HG03571 (cell line): ENCODE measurements around the gene LENG1.
"Not testable (repeated sequence)": the region's sequence is repeated elsewhere in the genome, so short reads cannot be mapped to it uniquely, and the experiment has no call there.

Source experiments
- ATAC-seq: cut with Tn5 transposase; IDR thresholded peaks from one replicate; pipeline ENCODE4 v1.9.1; 2021; ENCODE audit not compliant: unreplicated experiment

LENG1 gene

DNA sequence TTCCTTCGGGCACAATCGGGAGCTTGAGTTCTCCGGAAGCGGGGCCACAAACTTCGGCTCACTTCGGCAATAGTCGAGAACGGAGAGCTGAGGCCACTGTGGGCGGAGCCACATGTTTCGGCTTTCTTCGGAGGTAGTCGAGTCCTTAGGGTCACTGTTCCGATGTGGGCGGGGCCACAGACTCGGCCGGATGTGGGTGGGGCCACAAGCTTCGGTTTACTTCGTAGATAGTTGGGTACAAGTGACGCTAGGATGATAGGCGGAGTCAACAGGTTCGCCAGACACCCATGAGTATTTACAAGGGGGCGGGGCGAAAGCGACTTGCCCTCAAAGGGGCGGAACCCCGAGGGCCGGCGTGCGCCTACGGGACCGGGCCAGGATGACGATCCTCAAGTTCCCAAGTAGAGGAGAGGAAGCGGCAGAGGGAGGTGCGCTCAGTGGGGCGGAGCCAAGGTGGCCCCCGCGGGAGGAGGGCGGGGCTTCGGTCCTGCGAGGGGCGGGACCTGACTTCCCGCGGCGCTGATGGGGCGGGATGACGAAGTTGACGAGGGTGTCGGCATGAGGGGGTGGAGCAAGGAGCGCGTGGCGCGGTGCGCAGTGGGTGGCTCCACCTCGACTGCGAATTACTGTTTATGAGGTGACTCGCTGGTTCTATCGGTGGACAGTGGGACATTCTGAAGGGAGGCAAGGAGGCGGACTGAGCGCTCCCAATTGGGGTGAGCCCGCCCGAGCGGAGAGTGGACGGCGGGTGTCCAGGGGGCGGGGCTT lies 30.4 kb upstream of the LENG1 start:
- peak; percentile 46 for ATAC-seq

GRCh38 chr19:54189145-54189734 lies 29.7 kb upstream of the LENG1 start, which contains the start of gene MBOAT7:
Gene MBOAT7, minus strand, starts transcription at chr19:54189580. Its CDS starts 1,072 bp downstream, at chr19:54188508.
- ATAC-seq = peak; percentile 12

GRCh38 chr19:54188215-54188871 lies 28.8 kb upstream of the LENG1 start:
- ATAC-seq = no peak

- no peak for ATAC-seq
Observed at GRCh38 chr19:54186934-54187381, 27.4 kb upstream of the LENG1 start.

DNA sequence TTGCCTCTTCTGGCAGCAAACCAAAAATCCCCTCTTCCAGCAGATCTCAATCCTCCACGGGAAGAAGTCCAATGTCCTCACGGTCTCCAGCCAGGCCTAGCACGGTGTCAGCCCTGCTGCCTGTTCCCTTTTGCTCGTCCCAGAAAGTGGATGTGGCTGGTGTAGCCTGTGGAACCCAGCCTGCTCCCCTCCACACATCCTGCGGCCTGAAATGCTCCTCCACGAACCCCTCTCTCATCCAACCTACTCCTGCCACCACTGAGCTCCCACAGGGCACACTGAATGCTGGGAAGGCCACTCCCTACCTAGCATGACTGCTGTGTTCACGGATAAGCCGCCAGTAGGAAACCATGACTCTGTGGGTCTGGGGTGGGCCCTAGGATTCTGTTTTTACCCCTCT lies 26.8 kb upstream of the LENG1 start:
- no peak for ATAC-seq

DNA sequence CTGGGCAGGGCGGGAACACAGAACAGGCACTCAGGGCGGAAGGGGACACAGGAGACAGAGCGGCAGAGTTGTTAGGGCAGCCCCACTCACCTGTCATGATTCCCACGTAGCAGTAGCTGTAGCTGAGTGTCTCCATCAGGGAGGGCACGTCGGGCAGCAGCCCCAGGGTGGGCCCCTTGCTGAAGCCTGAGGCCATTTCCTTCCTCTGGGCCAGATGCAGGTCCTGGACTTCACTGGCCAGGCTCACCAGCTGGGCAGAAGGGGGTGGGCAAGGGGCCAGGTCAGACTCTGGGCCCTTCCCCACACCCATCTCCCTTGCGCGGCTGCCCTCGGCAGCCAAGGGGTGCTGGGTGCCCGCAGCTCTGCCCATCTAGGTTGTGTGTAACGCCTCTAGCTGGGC lies 23.9 kb upstream of the LENG1 start:
- no peak for ATAC-seq

DNA sequence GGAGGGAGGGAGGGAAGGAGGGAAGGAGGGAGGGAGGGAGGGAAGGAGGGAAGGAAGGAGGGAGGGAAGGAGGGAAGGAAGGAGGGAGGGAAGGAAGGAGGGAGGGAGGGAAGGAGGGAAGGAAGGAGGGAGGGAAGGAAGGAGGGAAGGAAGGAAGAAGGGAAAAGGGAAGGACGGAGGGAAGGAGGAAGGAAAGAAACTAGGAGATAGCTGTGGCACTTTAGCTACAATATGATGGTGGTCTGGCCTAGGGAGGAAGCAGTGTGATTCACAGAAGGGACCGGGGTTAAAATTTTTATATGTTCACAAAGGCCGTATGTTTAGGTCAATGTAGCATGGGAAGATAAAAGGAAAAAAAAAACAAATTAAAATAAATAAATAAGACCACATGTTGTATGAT lies 22.4 kb upstream of the LENG1 start:
- ATAC-seq = not testable (repeated sequence)

- ATAC-seq = no peak
Observed at GRCh38 chr19:54180691-54181091, 21.2 kb upstream of the LENG1 start.

- ATAC-seq = no peak
Observed at GRCh38 chr19:54179921-54180461, 20.5 kb upstream of the LENG1 start.

DNA sequence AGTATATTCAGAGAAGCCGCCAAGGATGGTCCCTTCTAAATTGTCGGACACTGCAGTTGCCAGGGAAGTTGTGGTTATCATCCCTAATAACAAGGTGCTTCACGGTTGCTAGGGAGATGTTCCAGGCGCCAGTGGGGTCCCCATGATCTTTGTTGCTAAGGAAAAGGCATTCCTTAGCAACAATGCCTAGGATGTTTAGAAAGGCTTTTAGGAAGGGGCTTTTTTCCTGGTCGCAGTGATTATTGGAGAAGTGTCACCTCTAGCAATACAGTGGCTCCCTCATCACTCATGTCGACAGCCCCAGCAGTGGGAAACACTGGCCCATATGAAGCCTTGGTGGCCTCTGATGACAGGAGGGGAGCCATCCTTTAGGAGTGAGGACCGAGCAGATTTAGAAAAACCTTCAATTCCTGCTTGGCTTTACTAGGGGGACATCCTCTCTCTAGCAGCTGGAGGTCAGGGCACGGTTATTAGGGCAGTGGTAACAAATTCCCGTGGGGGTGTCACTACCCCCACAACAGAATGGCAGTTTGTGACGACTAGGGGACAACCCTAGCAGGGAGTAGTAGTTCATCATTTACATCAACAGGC lies 19.8 kb upstream of the LENG1 start:
- ATAC-seq = no peak

DNA sequence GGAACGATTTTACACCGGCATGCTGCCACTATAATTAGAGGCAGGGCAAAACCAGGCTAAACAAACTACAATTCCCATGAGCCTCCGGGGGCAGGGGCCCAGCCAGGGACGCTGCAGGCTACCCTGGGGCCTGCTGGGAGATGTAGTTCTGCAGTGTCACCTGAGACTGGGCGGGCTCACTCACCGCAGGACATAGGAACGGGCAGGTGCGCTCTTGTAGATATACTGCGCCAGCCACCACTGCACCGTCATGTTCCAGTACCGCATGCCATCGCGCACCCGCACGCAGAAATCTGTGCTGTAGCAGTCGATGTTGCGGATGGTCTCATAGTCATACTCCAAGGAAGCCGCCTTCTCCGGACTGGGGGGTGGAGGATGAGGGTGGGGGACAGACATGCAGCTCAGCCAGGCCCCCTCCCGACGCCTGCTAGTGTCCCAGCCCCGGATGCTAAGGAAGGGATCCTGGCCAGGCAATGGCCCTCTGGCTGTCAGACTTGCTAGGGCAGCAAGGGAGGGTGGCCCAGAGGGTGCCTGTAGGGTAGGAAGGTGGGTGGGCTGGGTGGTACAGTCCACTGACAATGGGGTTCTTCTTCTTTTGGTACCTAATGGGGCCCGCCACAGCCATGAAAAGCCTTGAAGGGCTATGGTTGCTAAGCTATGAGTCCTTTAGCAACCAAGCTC lies 19.2 kb upstream of the LENG1 start:
- no peak for ATAC-seq

DNA sequence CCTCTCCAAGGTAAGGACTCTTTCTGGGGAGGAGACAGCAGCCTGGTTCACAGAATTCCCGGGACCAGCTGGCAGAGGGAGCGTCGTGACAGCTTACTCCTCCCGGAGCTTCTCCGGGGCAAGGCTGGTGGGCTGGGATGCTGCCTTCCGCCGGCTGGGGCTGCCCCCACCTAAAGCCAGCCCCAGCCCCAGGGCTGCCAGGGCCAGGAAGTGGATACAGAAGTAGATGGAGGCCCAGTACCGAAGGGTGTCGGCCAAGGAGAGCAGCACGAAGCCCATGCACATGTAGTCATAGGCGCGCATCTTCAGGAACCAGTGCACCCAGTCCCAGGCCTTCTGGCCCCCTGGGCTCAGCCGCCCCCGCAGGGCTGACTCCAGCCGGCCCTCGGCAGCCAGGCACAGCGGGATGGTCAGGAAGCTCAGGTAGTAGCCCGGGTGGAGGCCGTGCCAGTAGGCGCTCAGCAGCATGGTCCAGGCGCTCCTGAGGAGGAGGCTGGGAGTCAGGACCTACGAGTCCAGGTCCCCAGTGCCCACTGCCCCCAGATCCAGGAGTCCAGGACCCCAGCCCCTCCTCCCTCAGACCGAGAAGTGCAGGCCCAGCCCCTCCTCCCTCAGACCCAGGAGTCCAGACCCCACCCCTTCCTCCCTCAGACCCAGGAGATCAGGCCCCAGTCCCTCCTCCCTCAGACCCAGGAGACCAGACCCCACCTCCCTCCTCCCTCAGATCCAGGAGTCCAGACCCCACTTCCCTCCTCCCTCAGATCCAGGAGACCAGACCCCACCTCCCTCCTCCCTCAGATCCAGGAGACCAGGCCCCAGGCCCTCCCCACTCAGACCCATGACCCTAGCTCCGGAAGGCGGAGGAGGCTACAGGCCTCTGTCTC lies 14.7 kb upstream of the LENG1 start:
- ATAC-seq = no peak

GRCh38 chr19:54173359-54173699 lies 13.8 kb upstream of the LENG1 start:
- ATAC-seq = no peak

- no peak for ATAC-seq
Observed at GRCh38 chr19:54172471-54173358, 13.2 kb upstream of the LENG1 start, which contains the start of gene TMC4. Gene TMC4, minus strand, starts transcription at chr19:54173160. Its CDS starts 43 bp downstream, at chr19:54173117.

GRCh38 chr19:54171736-54172431 lies 12.4 kb upstream of the LENG1 start:
- not testable (repeated sequence) for ATAC-seq

DNA sequence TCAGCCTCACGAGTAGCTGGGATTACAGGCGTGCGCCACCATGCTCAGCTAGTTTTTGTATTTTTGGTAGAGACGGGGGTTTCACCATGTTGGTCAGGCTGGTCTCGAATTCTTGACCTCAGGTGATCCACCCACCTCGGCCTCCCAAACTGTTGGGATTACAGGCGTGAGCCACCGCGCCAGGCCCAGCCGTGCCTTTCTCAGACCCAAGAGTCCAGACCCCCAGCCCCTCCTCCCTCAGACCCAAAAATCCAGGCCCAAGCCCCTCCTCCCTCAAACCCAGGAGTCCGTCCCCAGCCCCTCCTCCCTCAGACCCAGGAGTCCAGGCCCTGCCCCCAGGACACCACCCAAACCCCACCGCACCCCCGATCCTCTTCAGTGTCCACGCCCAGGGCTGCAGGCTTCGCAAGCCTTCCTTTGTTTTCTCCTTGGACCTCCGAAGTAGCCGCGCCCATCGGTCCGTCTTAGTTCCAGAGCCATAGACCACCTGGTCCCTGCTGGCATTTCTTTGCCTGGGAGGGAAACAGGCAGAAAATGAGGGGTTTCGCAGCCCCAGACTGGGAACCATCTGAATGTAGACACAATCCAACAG lies 9.7 kb upstream of the LENG1 start:
- no peak for ATAC-seq

DNA sequence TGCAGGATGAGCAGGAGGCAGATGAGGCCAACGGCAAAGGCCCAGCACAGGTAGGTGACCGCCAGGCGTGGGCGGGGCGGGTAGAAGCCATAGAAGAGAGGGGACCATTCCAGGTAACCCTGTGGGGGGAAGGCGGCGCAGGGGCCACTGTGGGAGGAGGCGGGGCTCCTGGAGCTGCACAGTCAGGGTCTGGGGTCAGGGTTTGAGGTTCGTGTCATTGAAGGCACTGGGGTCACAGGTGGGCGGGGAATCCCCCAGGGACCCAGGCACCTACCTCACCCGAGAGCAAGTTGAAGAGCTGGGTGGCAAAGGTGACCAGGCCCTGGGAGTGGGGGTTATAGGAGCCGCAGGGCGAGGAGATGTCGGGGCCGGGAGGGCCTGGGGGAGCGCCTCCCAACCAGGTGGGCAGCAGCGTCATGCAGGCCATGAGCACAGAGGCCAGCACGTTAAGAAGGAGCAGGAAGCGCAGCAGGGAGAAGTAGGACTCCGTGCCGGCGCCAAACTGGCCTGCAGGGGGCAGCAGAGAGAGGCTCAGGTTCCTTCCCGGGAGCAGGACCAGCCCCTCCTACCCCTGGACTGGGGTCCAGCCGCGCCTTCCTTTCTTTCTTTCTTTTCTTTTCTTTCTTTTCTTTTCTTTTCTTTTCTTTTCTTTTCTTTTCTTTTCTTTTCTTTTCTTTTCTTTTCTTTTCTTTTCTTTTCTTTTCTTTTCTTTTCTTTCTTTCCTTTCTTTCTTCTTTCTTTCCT lies 8.8 kb upstream of the LENG1 start:
- no peak for ATAC-seq
